Activated CD4-positive, alpha-beta T cell treated with anti-CD3 and anti-CD28 coated beads for 48 hours (primary cell): ENCODE measurements around the gene AP1B1.
"Not testable (repeated sequence)": the region's sequence is repeated elsewhere in the genome, so short reads cannot be mapped to it uniquely, and the experiment has no call there.

Source experiments
- DNase-seq: peaks from one replicate; pipeline ENCODE4 v3.0.0-alpha.2; 2020

AP1B1 gene

GRCh38 chr22:29387921-29388758 lies at the start of gene AP1B1:
Gene AP1B1, minus strand, starts transcription at chr22:29388570. Its CDS starts 21,327 bp downstream, at chr22:29367243.
- peak; percentile 98 for DNase-seq

DNA sequence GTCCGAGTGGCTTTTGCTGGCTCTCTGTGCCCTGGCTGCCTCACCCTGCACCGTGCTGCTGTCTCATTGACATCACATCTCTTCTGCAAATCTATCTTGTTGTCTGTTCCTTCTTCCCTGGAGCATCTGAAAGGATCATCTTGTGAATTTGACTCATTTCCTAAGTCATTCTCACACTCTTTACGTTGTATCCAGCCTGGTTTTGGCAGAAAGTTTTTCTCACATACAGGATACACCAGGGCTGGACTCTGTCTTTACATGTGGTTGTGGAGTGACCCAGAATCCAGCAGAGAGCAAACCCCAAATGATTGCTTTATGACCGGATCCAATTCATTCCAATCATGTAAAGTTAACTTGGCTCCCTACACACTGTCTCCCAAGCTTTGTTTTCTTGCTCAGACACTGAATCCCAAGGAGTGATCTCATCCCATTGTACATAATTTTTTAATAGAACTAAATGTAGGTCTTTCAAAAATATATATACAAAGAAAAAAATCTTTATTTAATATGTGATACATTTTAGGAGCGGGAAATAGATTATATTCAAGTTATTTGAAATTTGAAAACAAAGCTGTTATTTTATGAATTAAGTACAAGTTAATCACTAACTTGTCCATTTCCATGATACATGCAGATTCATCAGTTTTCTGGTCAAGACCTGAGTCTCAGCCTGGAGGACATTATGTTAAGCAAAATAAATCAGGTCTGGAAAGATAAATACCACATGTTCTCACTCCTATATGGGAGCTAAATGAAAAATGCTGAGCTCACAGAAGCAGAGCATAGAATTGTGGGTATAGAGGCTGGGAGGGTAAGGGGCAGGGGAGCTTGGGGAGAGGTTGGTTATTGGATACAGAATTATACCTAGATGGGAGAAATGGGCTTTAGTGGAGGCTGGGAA lies 47.1 kb upstream of the AP1B1 start:
- DNase-seq: no peak

DNA sequence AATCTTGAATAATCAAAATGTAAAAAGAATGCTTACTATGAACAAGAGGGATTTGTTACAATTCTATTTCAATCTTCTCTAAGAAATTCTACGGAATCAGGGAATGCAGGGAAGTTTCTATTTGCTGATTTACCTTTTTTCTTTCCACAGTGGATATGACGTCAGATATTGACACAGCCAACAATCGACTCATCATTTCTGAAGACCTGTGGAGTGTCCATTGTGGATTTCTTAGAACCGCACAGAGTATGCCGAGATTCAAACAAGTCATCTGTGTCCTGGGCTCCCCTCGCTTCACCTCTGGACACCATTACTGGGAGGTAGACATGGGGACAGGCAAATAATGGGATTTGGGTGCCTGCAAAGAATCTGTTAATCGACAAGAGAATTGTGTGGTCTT lies 45.9 kb upstream of the AP1B1 start:
- DNase-seq: no peak

- DNase-seq: no peak
Measured at GRCh38 chr22:29433856-29434255, 45.5 kb upstream of the AP1B1 start.

DNA sequence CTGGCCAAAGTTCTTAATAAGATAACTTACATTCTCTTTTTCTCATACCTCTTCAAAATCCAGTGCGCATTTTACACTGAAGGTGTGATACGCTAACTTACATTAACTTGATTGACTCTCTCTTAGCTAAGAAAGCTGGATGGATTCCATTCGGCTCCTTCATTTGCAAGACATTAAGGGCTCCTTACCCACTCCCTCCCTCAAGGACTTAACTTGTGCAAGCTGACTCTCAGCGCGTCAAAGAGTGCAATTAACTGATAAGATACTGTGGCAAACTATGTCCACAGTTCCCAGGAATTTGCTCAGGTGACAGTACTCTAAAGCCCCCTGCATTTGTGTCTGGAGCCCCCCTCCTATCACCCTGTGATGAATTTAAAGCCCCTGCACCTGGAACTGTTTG lies 43.6 kb upstream of the AP1B1 start:
- DNase-seq: no peak

- DNase-seq: no peak
Measured at GRCh38 chr22:29427176-29427760, 38.9 kb upstream of the AP1B1 start.

DNA sequence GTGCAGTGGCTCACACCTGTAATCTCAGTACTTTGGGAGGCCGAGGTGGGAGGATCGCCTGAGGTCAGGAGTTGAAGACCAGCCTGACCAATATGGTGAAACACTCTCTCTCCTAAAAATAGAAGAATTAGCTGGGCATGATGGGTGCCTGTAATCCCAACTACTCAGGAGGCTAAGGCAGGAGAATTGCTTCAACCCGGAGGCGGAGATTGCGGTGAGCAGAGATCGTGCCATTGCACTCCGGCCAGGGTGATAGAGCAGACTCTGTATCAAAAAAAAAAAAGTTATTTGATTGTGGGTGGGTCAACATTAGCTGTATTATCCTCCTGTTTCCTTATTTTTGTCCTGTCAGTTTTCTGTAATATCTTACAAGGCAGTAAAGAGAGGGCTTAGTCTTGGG lies 38.1 kb upstream of the AP1B1 start:
- DNase-seq: no peak

DNA sequence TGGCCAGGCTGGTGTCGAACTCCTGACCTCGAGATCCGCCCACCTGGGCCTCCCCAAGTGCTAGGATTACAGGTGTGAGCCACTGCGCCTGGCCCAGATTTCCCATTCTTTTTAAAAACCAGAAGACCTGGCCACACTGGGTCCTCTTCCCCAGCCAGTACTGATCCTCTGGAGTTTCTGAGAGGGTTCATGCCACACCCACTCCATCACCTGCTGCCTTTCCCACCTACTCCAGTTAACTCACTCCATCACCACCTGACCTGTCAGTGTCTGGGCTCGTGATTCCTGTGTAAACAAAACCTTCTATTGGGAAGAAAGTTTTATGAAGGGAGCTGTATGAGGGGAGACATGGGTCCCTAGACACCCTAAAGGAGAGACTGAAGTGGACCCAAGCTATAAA lies 30.3 kb upstream of the AP1B1 start:
- DNase-seq: not testable (repeated sequence)

- DNase-seq: peak; percentile 66
Measured at GRCh38 chr22:29414951-29415591, 26.7 kb upstream of the AP1B1 start.

DNA sequence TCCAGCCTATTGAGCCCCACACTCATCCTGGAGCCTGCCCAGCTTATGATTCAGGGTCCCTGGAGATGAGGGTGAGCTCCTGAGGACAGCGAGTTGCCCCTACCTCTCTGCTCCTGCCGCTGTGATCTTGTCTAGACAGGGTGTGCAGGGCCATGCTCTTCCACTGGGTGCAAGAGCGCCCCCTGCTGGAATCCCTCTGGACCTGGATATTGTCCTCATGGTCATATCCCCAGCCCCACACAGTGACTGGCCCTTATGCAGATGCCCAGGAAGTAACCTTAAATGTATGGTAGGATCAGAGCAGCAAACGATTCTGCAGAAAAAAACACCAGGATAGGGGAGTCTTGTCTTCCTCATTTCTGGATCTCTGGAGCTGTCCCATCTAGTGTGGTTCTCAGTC lies 24.4 kb upstream of the AP1B1 start:
- DNase-seq: peak; percentile 36

DNA sequence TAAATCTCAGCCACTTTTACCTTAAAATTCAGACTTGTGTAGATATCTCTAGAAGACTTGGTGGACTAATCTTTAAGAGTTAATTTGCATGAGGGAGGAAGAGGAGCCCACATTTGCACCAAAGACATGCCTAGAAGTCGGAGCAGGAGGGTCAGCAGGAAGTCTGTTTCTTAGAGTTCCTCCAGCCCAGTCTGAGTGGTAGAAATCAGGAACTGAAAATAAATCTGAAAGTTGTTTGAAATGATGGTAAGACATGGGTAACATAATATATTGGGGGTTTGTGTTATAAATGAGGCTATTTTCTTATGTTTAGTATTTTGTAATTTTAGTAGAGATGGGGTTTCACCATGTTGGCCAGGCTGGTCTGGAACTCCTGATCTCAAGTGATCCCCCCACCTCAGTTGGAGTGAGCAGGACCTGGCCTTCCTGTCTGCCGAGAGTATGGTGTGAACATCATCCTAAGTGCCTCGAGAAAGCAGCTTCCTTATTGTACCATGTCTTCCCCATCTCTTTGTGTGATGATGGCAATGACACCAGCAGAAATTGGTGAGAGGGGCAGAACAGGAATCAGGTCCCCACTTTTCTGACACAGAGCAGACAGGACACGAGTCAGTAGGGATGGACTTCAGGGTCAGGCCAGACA lies 23.3 kb upstream of the AP1B1 start:
- not testable (repeated sequence) for DNase-seq

DNA sequence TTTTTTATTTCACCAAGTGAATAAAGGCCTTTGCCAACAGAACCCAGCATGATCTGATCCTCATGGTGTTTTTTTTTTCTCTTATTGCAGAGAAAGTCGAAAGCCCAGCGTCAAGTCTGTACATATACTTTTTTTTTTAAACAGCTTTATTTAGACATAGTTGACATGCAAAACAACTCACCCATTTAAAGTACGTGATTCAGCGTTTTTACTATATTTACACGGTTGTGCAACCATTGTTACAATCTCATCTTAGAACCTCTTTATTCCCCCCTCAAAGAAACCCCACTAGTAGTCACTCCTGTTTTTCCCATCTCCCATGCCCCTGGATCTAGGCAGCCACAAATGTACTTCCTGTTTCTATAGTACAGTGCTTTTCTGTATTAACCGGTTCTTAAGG lies 20.6 kb upstream of the AP1B1 start:
- DNase-seq: no peak

GRCh38 chr22:29401538-29401937 lies 13.2 kb upstream of the AP1B1 start:
- not testable (repeated sequence) for DNase-seq

- no peak for DNase-seq
Measured at GRCh38 chr22:29400576-29400975, 12.2 kb upstream of the AP1B1 start.

DNA sequence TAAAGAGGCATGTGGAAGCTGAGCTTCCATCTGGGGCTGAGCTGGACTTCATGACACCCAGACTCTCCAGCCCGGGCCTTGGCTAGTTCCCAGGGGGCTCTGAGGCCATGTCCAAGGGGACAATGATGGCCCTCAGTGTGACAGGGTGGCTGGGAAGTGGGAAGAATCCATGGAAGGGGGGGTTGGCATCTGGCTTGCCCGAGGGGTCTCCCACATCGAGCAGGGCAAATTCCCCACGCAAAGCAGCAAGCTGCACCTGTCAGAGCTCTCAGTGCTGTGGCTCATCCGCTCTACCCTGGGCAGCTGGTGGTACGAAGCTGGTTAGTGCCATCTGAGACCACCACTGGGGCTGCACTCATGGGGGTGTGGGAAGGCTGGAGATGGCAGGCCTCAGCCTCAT lies 9.4 kb upstream of the AP1B1 start:
- no peak for DNase-seq

DNA sequence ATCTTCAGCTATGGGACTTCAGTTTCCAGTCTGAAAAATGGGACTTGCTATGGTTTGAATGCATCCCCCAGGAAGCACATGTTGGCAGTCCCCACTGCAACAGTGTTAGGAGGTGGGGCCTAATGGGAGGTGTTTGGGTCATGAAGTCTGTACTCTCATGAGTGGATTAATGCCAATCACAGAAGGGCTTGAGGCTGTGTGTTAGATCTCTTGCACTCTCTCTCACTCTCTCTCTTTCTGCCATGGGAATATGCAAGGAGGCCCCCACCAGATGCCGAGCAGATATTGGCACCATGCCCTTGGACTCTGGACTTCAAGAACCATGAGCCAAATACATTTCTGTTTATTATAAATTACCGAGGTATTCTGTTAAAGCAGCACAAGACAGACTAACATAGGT lies 7.8 kb upstream of the AP1B1 start:
- DNase-seq: no peak

DNA sequence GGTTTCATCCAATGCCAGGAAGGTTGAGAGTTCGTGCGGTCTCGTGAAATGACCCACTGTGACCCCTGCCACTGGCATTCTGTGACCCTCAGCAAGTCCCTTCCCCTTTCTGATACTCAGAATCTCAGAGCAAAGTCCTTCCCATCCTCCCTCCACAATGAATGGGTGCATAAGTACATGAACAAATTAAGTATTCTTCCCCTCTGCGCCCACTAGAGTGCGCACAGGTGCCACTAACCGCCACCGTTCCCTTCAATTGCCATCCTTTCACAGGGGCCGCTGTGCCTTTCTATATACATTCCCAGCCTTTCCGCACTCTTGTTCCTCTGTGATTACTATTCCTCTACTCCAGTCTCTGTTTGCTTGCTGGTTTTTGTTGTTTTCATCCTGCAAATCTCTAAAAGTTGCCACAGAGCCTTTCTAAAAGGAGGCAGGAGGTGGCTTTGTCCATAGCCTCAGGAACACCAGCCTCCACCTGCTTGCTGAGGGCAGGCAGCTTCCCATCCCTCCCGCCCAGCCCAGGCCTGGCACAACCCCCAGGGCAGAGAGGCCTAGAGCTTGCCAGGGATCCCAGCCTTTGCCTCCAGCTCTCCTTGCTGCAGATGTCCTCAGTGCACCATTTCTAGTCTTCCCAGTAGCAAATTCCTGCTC lies 6.7 kb upstream of the AP1B1 start:
- peak; percentile 73 for DNase-seq

DNA sequence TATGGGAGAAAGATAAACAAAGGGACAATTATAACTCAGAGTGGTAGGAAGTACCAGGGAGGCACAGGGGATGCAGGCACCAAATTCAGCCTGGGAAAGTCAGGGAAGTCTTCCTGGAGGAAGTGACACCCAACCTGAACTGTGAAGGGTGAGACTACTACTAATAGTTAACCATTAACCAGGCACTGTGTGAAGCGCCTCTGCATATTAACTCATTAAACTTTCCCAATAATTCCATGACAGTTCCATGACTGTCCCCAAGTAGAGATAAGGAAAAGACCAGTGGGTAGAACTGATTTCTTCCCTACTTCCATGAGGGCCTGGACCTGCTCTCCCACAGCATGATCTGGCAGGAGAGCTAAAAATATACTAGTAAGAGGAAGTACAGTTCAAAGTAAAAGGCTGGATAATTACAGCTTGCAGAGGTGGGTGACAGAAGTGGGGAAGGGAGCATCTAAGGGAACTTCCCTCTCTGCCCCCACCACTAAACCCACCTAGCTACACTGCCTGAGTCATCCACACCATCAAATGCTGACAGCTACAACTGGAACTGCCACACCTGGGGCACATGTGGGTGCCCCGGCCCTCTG lies 4.7 kb upstream of the AP1B1 start:
- no peak for DNase-seq

DNA sequence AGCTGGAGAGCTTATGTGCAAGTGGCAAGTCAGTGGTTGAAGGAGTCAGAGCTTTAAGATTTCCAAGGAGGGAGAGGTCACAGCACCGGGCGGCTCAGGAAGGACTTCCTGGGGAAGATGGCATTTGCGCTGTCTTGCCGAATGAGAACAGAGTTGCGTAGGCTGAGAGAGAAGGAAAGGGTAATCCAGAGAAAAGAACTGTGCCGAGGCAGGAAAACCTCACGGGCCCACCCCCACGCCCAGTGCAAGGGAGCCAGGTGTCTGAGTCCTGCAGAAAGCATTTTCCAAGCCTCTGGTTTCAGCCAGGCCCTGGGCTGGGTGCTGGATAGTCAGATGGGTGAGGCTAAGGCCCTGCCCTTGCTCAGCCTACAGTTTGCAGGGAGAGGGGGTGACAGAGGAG lies 3.2 kb upstream of the AP1B1 start:
- no peak for DNase-seq

- DNase-seq: no peak
Measured at GRCh38 chr22:29390270-29390669, 1.9 kb upstream of the AP1B1 start.

DNA sequence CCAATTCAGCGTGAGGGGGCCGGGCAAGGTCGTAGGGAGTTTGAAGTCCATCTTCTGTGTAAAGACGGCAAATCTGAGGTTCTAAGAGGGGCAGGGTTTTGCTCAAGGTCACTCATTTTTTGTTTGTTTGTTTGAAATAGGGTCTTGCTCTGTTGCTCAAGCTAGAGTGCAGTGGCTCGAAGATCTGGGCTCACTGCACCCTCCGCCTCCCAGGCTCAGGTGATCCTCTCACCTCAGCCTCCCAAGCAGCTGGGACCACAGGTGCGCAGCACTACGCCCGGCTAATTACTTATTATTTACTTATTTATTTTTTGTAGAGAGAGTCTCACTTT lies 355 bp upstream of the AP1B1 start:
- no peak for DNase-seq

DNA sequence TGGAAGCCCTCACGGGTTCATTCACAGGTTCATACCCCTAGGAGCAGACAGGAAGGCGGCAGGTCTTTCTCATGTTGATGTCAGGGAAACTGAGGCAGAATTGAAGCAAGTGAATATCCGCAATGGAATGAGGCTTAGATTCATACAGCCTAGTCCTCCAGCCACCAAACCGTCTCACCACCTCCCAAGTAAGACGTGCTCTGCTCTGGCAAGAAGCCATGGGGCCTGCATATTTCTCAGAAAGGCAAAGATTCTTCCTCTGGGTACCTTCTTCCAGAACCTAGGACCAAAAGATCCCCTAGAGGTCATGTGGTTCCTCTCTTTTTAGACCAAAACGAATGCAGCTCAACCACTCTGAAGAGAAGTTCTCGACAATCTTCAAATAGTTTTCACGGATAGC lies 1.7 kb downstream of the AP1B1 start:
- DNase-seq: no peak
